Stimulated activated CD8-positive, alpha-beta memory T cell treated with anti-CD3 and anti-CD28 coated beads, Interleukin-15, amount 100 ng/mL, for 4 hours (primary cell): ENCODE results near the gene POLR2J2.
"Not testable (repeated sequence)": the region's sequence is repeated elsewhere in the genome, so short reads cannot be mapped to it uniquely, and the experiment has no call there.

Source experiments
- DNase-seq, 2 donors: peaks; one replicate each; pipeline ENCODE4 v3.0.0-alpha.2; 2020; ENCODE audit warnings: low read depth in 2 of 2

Gene POLR2J2

DNA sequence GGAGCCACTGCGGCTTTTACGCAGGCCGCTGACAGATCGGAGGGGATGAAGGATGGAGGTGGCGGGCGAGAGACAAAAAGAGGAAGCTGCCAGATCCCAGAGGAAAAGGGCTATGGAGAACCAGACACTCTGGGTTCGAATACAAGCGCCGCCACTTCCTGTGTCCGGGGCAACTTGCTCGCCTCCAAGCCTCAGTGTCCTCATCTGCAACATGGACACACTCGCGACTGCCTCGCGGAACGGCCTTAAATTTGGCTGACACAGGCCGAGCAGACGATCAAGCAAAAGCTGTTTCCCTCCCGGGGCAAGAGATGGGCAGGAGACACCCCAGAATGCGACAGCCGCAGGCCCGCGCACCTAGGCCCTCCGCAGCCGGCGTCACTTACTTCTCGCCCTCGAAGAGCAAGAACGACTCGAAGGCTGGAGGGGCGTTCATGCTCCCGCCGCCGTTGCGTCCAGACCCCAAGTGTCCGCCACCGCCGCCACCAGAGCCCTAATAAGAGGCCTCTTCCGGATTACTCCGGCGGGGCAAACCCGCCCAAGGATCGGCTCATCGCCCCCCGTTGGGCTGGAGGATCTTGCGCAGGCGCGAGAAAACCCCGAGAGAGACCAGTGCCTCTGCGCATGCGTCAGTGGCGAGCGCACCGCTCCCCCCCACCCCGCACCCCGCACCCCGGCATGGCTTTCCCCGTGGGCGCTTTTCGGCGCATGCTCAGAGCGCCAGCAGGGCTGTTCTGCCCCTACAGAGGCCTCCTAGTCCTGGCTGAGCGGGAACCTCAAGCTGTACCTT lies at the start of gene POLR2J2:
Gene POLR2J2, minus strand, starts transcription at position 498 of the 790 bp plus-strand sequence. Its CDS starts 62 bp downstream, at position 436.
- not testable (repeated sequence) for DNase-seq

DNA sequence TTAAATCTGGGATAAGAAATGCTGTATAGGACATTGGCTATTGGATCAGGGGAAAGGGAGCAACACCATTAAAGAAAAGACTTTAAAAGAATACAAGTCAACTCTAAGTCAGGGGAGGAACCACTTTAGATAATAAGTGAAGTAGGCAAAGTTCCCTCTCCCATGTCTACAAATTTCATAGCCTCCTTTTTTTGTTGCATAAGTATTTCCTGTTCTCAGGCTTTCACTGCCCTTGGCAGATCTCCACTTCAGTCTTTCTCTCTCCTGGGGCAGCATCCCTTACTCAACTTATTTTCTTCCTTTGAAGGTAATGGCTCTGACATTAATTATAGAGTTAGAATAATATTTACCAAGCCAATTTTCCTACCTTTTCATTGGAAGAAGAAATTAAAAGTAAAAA lies 47.0 kb upstream of the POLR2J2 start:
- not testable (repeated sequence) for DNase-seq

DNA sequence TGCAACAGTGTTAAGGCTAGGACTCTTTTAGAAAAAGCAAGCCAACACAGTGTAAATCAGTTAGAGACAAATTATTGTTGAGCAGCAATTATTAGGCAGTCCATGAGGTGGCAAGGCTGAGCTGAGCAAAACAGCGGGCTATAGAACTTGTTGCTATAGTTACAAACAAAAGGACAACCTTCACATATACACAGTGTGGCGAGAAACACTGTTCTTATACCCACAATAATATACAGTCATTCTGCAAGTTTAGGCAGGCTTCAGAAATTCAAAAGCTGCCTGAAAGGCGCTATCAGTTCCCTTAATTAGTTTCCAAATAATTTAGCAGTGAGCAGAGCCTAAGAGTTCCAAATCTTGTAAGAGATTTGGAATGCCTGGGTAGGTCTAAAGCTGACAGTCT lies 44.3 kb upstream of the POLR2J2 start:
- not testable (repeated sequence) for DNase-seq

DNA sequence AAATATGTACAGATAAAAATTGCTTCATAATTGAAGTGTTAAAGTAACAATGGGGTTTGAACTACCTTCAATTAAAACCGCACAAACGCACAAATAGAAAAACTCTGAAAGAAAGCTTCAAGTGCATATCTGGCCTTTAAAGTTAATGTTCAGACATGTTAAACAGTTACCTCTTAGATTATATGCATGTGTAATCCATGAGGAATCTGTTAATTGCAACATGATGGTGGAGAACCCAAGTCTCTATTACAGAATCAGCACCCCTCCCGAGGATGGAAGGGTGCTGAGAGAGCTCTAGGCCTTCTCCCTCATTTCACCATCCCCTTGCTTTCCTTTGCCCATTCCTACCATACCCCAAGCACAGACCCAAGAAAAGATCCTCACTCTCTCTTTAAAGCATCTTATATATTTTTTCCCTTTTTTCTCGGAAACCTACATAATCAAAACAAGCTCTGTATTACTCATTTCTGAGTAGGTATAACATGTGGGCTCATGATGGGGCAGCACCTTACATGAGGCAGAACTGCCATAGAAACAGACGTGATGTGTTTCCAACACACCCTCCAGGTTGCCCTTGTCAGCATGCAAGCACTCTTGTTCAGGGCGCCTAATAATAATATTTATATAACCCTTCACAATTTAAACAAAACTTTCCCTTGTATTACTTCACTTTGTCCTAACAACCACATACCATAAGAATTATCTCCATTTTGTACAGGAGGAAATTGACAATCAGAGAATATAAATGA lies 43.5 kb upstream of the POLR2J2 start:
- DNase-seq = not testable (repeated sequence)

DNA sequence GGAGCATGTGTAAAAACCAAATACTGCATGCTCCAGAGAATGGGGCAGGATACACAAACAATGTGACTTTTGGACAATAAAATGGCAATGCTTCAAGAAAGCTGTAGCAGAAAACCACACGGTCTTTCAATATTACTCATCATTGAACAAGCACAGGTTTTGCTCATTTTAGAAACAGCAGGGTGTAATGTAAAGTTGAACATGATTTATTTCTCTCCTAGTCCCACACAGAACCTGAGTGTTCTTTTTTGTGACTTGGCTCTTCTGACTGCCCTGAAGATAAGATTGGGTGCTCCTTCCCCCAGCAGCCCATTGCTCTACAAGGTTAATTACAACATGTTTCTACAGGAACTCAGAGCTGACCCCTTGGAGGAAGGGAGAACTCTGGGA lies 42.2 kb upstream of the POLR2J2 start:
- DNase-seq = not testable (repeated sequence)

DNA sequence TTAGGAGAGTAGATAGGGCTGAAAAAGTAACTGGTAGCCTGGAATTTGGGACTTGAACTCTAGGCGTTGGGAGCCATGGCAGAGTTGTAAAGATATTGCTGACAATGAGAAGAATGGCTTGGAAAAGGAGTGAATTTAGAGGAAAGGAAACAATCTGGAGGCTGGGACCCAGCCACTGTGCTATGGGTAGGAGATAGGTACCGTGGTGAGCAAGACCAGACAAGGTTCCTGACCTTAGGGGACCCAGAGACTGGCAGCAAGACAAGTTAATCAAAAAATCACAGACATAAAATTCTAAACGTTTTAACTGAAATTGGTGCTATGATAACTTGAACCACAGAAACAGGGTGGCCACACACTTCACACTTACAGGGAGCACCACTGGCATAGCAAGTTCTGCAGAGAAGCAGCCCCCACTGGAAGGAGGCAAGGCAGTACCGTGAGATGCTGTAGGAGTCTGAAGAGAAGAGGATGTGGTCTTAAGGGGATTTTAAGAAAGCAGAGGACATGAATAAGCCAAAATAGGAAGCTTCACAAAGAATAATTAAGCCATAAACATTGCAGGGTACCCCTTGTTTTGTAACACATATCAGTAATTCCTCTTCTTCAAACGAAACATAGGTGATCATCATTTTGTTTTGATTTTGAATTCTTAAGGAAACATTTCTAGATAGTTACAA lies 41.7 kb upstream of the POLR2J2 start:
- DNase-seq = not testable (repeated sequence)

DNA sequence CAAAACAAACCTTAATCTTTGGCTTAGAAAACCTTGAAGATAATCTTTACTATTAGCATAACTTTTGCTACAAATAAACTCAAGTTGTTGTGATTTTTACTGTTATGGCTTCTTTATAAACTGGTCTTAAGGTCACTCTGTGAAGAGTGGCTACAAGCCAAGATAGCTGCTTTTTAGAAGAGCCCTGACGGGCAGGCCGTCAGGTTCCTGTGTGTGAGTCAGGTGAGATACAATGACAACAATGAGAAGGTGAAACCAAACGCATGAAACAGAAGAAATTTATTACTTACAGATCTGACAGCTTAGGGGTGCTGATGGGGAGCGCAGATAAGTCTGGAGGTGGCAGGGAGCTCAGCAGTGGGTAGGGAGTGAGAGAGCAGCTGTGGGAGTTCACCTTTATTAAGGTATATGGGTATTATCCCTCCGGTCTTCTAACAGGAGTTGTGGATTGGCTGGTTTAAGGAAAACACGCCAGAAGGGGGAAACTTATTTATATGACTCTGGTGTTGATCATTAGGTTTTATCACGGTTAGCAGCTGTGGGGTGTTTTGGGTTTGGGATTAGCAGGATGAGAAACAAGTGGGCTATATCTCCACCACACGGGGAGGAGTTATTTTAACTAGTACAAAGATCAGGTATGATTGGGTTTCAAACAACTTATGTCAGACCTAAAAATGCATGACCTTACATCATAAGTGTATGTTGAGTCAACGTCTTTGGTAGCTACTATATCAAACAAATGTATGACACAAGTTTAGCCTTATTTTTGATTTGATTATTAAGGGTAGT lies 27.7 kb upstream of the POLR2J2 start:
- DNase-seq = not testable (repeated sequence)

DNA sequence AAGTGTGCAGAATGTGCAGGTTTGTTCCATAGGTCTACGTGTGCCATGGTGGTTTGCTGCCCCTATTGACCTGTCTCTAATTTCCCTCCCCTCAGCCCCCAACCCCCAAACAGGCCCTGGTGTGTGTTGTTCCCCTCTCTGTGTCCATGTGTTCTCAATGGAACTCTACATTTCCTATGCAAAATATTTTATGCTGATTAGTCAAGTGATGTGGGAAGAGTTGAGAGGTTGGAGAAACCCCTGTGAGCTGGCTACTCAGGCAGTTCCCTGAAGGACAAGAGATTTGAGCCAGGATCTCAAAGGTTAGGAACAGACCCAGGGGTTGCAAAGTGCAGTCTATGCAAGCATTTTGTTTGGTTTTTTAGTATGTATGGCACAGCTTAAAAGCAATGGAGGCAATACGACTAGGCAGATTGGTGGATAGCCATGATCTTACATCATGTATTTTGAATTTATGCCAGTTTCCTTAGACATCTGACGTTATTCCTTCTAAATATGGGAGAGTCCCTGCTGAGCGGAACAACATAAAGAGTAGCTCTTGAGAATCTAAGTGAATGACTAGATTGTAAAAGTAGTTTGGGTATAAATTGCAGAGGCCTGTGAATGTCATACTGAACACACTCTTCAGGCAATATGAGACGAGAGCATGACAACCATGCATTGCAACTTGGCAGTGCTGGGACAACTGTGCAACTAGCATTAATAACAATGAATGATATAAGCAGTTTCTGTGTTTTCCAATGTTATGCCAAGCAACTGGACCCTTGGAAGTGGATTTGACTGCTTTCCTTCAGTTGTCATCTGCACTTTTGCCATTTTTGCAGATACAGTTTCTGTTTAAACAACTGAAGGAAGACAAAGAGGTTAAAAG lies 26.4 kb upstream of the POLR2J2 start:
- DNase-seq = not testable (repeated sequence)

DNA sequence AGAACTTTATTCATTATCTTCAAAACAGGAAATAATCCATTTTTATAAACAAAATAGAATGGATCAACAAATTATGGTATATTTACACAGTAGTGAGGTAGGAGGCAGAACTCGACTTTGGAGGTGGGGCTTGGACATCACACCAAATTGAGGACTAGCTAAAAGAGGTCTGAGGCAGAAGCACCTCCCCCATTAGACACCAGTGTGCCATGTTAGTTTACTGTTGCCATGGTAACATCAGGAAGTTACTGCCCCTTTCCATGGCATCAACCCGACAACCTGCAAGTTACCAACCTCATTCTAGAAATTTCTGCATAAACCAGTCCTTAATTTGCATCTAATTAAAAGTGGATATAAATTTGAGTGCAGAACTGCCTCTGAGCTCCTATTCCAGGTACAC lies 24.5 kb upstream of the POLR2J2 start:
- DNase-seq = not testable (repeated sequence)

DNA sequence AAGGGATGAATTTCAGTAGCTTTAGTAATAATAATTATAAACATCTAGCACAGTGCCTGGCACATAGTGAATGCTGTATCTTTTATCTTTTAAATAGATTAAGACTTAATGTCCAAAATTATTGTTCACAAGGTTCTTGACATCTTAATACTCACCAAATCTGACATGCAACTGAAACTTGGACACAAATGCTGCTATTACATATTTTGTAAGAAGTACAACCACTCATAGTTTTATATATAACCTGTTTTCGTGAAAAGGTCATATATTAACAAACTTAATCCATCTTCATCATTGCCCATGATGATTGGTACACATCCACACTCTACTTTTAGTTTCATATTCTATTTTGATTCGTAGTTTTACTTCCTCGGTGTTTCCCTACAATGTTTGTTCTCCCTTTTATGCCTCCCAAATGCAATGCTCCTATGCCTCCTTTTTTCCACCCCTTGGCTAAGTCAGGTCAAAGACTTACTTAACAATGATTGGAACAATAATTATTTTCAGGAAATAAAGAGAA lies 23.6 kb upstream of the POLR2J2 start:
- DNase-seq = not testable (repeated sequence)

DNA sequence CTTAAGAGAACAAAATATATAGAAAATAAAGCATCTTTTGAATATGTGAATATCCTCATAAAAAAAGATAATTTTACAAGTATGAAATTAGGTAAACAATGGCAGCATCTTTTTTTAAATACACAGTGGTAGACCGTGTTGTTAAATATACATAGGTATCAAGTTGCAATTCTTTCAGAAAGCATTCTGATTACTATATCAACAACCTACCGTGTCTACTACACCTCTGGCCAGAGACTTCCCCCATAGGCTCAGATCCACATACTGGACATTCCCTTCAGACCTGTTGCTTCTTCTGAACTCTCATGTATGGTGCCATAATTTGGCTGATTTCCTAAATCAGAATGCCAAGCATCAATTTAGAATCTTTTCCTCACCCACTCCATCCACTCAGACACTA lies 22.5 kb upstream of the POLR2J2 start:
- DNase-seq = not testable (repeated sequence)

DNA sequence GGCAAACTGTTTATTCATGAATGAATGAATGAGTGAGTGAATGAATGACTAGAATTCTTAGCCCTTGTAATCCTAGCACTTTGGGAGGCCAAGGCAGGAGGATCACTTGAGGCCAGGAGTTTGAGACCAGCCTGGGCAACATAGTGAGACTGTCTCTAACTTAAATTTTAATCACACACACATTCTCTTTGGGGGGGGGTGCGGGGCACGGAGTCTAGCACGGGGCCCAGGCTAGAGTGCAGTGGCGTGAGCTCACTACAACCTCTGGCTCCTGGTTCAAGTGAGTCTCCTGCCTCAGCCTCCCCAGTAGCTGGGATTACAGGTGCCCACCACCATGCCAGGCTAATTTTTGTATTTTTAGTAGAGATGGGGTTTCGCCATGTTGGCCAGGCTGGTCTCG lies 19.1 kb upstream of the POLR2J2 start:
- not testable (repeated sequence) for DNase-seq

DNA sequence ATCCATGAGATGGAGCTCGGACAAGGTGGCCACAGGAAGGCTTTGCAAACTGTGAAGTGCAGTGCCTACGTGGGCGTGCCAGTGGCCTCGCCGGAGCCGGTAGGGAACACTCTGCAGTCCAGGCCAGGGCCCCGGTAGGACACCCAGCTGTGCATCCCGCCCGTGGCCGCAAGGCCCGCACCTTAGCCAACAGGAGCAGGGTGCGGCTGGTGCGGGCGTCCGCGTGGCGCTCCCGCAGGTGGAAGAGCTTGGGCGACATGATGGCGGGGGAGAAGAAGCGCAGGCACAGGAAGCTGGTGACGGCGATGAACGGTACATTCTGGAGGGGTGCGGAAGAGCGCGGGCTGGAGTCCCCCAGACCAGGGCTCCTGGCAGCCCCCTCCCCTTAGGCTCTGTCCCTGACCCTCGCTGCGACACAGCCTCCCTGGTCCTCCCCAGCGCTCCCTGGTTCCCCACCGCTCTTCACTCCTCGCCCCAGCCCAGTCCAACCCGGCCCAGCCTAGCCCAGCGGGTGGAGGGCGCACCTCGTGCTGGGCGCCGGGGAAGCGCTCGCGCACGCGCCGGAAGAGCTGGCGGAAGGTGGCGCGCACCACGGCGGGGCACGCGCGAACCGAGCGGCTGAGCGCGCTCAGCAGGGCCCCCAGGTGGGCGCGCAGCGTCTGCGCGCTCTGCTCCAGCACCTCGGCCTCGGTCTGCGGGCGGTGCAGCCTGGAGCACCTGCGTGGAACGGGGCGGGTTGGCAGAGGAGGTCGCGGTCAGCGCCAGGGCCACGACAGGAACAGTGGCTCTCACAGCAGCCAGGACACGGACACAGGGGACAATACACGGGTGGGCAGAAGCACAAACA lies 18.2 kb upstream of the POLR2J2 start:
- DNase-seq = not testable (repeated sequence)

DNA sequence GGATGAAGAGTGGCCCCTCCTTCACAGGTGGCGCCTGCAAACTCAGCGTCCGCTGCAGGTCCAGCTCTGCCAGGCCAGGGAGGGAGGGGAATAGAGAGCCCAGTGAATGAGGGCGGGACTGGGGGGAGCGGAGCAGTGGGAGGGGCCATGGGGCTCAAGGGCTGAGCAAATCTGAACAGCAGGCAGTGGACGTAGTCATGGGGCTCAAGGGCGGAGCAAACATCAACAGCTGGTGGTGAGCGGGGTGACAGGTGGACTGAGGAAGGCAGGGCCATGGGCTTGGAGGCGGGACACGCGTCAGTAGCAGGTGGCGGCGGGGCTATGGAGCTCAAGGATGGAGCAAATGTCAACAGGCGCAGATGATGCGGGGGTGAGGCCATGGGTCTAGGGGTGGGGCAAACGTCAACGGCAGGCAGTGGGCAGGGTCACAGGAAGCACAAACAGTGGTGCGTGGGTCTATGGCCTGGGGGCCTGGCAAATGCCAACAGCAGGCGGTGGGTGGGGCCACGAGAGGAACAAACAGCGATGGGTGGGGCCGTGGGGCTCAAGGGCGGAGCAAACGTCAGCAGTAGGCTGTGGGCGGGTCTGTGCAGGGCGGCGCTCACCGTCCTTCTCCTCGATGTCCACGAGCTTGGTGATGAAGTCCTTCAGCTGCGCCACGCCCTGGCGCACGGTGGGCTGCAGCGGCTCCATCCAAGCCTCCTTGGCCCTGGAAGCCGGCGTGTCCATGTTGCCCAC lies 17.0 kb upstream of the POLR2J2 start:
- DNase-seq = not testable (repeated sequence)

DNA sequence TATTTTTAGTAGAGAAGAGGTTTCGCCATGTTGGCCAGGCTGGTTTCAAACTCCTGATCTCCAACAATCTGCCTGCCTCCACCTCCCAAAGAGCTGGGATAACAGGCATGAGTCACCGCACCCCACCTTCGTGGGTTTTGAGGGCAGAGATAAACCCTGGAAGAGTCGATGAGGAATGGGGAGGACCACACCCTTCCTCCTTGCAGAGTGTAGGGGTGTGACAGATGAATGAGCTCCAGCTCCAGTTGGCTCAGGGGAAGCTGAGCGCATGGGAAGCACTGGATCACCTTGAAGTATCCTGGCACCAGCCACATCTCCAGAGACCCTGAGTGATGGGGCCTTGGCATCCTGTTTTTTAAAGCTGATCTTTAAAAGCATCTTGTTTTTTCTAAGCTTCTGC lies 11.1 kb upstream of the POLR2J2 start:
- not testable (repeated sequence) for DNase-seq

DNA sequence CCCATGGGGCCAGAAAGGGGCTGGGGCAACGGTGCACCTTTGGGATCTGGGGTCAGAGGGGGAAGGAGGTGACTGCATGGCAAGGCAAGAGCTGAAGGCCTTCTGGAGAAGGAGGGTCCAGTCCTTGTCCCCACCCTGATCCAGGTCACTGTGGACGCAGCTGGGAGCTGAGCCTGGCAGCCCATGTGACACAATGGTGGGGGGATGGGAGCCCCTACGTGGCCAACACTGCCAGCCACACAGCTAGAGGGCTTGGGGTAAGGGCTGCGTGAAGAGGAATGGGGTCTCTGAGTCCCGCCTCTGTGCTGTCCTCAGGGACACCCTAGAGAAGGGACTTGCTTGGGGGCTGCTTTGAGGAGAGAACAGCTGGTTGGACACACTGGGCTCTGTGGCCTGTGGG lies 9.3 kb upstream of the POLR2J2 start:
- DNase-seq = not testable (repeated sequence)

DNA sequence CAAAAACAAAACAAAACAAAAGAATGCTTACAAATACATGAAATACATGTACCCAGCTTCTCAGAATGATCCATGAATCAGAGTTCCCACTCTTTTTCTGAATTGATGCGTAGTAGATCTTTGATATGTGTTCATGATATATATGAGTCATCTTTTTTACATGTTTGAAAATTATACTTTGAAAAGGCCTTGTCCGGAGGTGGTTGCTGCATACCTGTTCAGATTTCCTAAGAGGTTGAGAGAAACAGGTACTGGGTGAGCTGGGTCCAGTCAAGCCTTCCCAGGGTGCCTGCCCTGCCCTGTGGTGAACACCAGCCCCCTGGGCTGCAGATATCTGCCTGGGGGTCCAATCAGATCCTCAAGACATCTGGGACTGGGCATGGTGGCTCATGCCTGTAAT lies 4.1 kb upstream of the POLR2J2 start:
- DNase-seq = not testable (repeated sequence)

DNA sequence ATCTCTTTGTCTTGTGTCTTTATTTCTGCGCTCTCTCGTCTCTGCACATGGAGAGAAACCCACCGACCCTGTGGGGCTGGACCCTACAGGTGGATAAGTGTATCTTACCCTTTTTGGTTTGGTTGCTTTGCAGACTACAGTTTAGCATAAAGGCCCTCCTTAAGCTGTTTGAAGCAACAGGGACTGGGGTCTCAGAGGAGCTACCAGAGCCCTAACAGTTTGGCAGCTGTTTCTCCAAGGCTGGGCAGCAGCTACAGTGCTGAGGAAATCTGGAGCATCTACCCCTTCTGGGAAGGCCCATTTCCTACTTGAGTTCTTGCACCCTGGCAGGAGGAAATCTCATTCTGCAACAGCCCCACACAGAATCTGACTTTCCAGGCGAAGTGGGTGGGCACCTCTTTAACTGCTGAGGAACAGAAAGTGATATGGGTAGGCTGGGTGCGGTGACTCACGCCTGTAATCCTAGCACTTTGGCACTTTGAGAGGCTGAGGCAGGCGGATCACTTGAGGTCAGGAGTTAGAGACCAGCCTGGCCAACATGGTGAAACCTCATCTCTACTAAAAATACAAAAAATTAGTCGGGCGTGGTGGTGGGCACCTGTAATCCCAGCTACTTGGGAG lies 2.1 kb upstream of the POLR2J2 start:
- not testable (repeated sequence) for DNase-seq
